Measurements from ENCODE around the gene BICDL2. TPM values are rescaled to one million over a fixed set of nuclear protein-coding genes. Genes with fewer than 3 reads are reported as not detected.
A peak's percentile ranks its signal among the peaks of the same experiment; 100 is the strongest.

BICDL2 gene
- total and polyA plus RNA-seq, 9 of the 15 experiments (the other 6 are each of a cell fraction or from before 2014, with no cell fraction given) = 0.09 to 0.28 (median 0.09) TPM; not detected in 6

DNA sequence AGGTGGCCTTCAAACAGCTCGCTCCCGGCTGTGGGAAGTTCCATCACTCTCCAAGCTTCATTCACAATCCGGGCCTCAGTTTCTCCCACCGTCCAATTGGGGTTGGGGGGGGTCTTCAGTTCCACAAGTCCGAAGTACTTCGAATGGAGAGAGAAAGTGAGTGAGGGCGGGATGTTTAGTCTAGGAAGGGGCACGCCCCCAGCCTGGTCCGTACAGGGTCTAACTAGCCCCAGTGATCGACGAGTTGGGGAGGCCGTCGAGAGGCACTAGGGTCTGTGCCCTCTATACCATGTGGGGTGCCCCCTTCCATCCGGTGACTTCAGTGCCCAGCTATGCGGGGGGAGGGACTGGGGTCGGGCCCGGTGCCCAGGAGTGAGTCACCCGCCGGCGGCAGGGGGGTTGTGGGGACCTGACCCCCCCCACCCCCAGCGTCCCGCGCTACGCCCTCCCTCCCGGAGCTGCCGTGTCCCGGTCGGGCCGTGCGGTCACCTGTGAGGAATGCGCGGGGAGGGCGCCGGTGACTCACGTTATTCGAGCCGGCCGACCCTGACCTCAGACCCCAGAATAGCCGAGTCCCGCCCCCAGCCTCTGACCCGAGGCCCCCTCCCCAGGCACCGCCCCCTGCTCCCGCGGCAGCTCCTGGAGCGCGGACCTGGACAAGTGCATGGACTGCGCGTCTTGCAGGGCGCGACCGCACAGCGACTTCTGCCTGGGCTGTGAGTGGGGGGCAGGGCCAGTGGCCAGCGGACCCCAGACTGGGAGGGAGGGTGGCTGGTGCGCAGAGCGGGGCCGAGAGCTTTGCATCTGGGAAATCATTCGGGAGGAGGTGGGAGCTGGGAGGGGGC, 15.9 kb downstream of the BICDL2 start (continued):
- TF ChIP-seq, protein P1, sequence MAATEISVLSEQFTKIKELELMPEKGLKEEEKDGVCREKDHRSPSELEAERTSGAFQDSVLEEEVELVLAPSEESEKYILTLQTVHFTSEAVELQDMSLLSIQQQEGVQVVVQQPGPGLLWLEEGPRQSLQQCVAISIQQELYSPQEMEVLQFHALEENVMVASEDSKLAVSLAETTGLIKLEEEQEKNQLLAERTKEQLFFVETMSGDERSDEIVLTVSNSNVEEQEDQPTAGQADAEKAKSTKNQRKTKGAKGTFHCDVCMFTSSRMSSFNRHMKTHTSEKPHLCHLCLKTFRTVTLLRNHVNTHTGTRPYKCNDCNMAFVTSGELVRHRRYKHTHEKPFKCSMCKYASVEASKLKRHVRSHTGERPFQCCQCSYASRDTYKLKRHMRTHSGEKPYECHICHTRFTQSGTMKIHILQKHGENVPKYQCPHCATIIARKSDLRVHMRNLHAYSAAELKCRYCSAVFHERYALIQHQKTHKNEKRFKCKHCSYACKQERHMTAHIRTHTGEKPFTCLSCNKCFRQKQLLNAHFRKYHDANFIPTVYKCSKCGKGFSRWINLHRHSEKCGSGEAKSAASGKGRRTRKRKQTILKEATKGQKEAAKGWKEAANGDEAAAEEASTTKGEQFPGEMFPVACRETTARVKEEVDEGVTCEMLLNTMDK (IDR thresholded peaks at IDR 0.05; ENCODE audit: borderline replicate concordance, insufficient read depth, low read depth, low read length, poor library complexity, severe bottlenecking) = no peak
- no peak for TF ChIP-seq MYC (IDR thresholded peaks at IDR 0.05; ENCODE audit: low read depth, low read length)
- TF ChIP-seq MYC (CRISPR knock-in tag; IDR thresholded peaks at IDR 0.05; ENCODE audit: borderline replicate concordance, low read depth) = no peak
- no peak for TF ChIP-seq SETDB1 (IDR thresholded peaks at IDR 0.05; ENCODE audit: low read length)
- TF ChIP-seq PHB (CRISPR knock-in tag; IDR thresholded peaks at IDR 0.05) = no peak
- TF ChIP-seq, protein P2, sequence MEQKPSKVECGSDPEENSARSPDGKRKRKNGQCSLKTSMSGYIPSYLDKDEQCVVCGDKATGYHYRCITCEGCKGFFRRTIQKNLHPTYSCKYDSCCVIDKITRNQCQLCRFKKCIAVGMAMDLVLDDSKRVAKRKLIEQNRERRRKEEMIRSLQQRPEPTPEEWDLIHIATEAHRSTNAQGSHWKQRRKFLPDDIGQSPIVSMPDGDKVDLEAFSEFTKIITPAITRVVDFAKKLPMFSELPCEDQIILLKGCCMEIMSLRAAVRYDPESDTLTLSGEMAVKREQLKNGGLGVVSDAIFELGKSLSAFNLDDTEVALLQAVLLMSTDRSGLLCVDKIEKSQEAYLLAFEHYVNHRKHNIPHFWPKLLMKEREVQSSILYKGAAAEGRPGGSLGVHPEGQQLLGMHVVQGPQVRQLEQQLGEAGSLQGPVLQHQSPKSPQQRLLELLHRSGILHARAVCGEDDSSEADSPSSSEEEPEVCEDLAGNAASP (IDR thresholded peaks at IDR 0.05) = no peak
- peak; percentile 48 to 96; a peak in 3 of 4 replicates for TF ChIP-seq TEAD1 (CRISPR knock-in tag; IDR thresholded peaks at IDR 0.05)
- no peak for TF ChIP-seq ZNF174 (CRISPR knock-in tag; IDR thresholded peaks at IDR 0.05)
- TF ChIP-seq, protein P3, sequence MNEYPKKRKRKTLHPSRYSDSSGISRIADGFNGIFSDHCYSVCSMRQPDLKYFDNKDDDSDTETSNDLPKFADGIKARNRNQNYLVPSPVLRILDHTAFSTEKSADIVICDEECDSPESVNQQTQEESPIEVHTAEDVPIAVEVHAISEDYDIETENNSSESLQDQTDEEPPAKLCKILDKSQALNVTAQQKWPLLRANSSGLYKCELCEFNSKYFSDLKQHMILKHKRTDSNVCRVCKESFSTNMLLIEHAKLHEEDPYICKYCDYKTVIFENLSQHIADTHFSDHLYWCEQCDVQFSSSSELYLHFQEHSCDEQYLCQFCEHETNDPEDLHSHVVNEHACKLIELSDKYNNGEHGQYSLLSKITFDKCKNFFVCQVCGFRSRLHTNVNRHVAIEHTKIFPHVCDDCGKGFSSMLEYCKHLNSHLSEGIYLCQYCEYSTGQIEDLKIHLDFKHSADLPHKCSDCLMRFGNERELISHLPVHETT (CRISPR knock-in tag; conservative IDR thresholded peaks at IDR 0.05 in 1 of 2, IDR thresholded peaks at IDR 0.05 in 1 of 2) = peak in 1 of 2 experiments; percentile 17; a peak in 1 of 4 replicates
- TF ChIP-seq CHD1 (IDR thresholded peaks at IDR 0.05; ENCODE audit: low read length) = peak; percentile 83
- TF ChIP-seq, protein P4, sequence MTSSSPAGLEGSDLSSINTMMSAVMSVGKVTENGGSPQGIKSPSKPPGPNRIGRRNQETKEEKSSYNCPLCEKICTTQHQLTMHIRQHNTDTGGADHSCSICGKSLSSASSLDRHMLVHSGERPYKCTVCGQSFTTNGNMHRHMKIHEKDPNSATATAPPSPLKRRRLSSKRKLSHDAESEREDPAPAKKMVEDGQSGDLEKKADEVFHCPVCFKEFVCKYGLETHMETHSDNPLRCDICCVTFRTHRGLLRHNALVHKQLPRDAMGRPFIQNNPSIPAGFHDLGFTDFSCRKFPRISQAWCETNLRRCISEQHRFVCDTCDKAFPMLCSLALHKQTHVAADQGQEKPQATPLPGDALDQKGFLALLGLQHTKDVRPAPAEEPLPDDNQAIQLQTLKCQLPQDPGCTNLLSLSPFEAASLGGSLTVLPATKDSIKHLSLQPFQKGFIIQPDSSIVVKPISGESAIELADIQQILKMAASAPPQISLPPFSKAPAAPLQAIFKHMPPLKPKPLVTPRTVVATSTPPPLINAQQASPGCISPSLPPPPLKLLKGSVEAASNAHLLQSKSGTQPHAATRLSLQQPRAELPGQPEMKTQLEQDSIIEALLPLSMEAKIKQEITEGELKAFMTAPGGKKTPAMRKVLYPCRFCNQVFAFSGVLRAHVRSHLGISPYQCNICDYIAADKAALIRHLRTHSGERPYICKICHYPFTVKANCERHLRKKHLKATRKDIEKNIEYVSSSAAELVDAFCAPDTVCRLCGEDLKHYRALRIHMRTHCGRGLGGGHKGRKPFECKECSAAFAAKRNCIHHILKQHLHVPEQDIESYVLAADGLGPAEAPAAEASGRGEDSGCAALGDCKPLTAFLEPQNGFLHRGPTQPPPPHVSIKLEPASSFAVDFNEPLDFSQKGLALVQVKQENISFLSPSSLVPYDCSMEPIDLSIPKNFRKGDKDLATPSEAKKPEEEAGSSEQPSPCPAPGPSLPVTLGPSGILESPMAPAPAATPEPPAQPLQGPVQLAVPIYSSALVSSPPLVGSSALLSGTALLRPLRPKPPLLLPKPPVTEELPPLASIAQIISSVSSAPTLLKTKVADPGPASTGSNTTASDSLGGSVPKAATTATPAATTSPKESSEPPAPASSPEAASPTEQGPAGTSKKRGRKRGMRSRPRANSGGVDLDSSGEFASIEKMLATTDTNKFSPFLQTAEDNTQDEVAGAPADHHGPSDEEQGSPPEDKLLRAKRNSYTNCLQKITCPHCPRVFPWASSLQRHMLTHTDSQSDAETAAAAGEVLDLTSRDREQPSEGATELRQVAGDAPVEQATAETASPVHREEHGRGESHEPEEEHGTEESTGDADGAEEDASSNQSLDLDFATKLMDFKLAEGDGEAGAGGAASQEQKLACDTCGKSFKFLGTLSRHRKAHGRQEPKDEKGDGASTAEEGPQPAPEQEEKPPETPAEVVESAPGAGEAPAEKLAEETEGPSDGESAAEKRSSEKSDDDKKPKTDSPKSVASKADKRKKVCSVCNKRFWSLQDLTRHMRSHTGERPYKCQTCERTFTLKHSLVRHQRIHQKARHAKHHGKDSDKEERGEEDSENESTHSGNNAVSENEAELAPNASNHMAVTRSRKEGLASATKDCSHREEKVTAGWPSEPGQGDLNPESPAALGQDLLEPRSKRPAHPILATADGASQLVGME (CRISPR knock-in tag; IDR thresholded peaks at IDR 0.05) = no peak
- no peak for TF ChIP-seq ZSCAN32 (CRISPR knock-in tag; IDR thresholded peaks at IDR 0.05)

Measured in K562 (cell line).